A549 treated with CORT108297 at 1 μM for 4 hours (cell line): Measurements from ENCODE around the gene SPTA1. TPM values are rescaled to one million over a fixed set of nuclear protein-coding genes. Genes with fewer than 3 reads are reported as not detected.

Experiments used
- total RNA-seq: library from RNA; stranded (reverse); fragments of 200-300 nt; extraction: Qiagen RNA extraction; gene quantifications from 5 replicates; pipeline ENCODE4 v1.2.3, GENCODE V29; 2022

Gene SPTA1
- not detected in 5 replicates for total RNA-seq

GRCh38 chr1:158686111-158687009 lies at the start of gene SPTA1:
TSS of gene SPTA1 (minus strand) at chr1:158686715. CDS start at chr1:158686517, 198 bp downstream.

DNA sequence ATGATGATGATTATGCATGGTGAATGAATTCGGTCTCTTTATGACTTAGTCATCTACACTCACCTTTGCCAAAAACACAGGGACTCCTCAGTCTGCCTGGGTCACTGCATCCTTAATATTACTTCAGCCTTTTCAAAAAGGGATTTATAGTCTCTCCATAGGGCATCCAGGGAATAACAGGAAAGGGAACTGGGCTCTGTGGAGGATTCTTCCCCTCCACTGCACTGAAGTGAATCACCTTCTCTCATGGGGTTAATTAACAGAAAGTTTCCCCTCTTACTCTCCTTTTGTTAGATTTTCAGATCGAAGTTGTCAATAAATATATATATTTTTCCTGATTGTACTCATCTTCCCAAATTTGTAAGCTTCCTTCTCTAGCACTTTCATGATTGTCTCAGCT lies 34.1 kb upstream of the SPTA1 start, which contains the start of gene OR6K3:
OR6K3 (minus strand) TSS at position 101 of the 400 bp plus-strand sequence. CDS start 2,605 bp downstream, outside the sequence.

DNA sequence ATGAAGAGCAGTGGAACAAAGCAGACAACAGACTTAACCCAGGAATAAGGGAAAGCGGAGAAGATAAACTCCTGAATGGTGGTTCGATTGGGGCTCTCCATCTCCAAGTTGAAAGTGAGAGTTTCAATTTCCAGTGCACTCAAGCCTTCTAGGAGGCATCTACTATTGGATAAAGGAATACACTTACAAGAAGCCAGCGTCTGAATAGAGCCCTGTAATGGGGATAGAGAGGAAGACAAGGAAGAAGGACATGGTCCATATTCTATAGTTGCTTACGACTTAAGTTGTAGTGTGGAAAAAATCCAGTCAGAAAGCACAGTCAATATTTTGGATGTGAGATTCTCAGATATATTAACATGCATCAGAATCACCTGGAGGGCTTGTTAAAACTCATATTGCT lies 14.0 kb upstream of the SPTA1 start, which contains the start of gene OR6K2:
OR6K2 (minus strand) TSS at position 101 of the 400 bp plus-strand sequence; CDS start at position 101, 0 bp downstream.

GRCh38 chr1:158604968-158605367 lies 81.5 kb downstream of the SPTA1 start, which contains the start of gene OR10Z1:
TSS of gene OR10Z1 (plus strand) at chr1:158605268. CDS start at chr1:158606439, 1,171 bp downstream.

GRCh38 chr1:158579733-158580132 lies 106.8 kb downstream of the SPTA1 start, which contains the start of gene OR10X1:
TSS of gene OR10X1 (minus strand) at chr1:158579899. CDS start at chr1:158579899, 0 bp downstream.

GRCh38 chr1:158570480-158570879 lies 116.0 kb downstream of the SPTA1 start, which contains the start of gene OR6P1:
TSS of gene OR6P1 (minus strand) at chr1:158570580. CDS start at chr1:158563604, 6,976 bp downstream.

Other genes starting within 250 kb of the SPTA1 start
- gene OR10K1, start 224.9 kb downstream of the SPTA1 start, total RNA-seq, result not detected in 5 replicates
- gene OR10R2, start 214.5 kb downstream of the SPTA1 start, total RNA-seq, result not detected in 5 replicates
- not detected in 5 replicates for gene OR6Y1, start 132.3 kb downstream of the SPTA1 start, total RNA-seq
- not detected in 5 replicates for gene OR6P1, start 116.1 kb downstream of the SPTA1 start, total RNA-seq
- gene OR10X1, start 106.8 kb downstream of the SPTA1 start, total RNA-seq, result not detected in 5 replicates
- not detected in 5 replicates for gene OR10Z1, start 81.4 kb downstream of the SPTA1 start, total RNA-seq
- not detected in 5 replicates for gene OR6K2, start 13.9 kb upstream of the SPTA1 start, total RNA-seq
- gene OR6K3, start 34.0 kb upstream of the SPTA1 start, total RNA-seq, result not detected in 5 replicates
- not detected in 5 replicates for gene OR6K6, start 68.0 kb upstream of the SPTA1 start, total RNA-seq
- not detected in 5 replicates for gene OR6N1, start 85.5 kb upstream of the SPTA1 start, total RNA-seq
- gene OR6N2, start 94.5 kb upstream of the SPTA1 start, total RNA-seq, result not detected in 5 replicates
- not detected in 5 replicates for gene MNDA, start 144.6 kb upstream of the SPTA1 start, total RNA-seq
- not detected in 5 replicates for gene PYHIN1, start 244.8 kb upstream of the SPTA1 start, total RNA-seq